Measurements from ENCODE around the gene CWF19L2. TPM values are rescaled to one million over a fixed set of nuclear protein-coding genes. Genes with fewer than 3 reads are reported as not detected.

CWF19L2 gene
- polyA plus RNA-seq, 3 donors, result 1.6 to 2.2 (median 1.7) TPM

DNA sequence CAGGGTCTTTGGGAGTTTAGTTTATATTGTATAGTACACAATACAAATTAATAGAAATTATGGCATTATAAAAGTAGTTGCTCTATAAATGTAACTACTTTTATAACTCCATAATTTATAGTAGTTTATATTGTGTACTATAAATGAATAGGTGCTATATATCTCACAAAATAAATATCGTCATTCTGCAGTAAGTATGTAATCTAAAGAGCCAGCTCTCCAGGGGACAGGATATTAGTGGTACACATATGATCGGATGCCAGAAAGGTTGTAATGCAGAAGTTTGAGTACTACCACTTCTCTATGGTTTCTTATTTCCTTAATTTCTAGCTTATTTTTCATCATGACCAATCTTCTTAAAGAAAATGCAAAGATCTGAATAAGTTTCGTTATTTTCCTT is 20.2 kb upstream of the CWF19L2 start:
- H3K9ac ChIP-seq (ENCODE audit: insufficient read depth, low read length, poor library complexity, severe bottlenecking), result no peak overlapping the region
- TF ChIP-seq CTCF (IDR thresholded peaks at IDR 0.05), result no peak
- no peaks in the 10 kb centered on the region for H3K4me1 ChIP-seq (ENCODE audit: control insufficient read depth in 1 of 2, insufficient read depth in 2 of 2, low read length in 2 of 2)
- Mint-ChIP-seq H3K27ac (no peak overlapping the region), H3K27me3 (ENCODE audit: low read depth in 3 of 3) (peaks cover 1 to 11% (median 10%) of the 10 kb centered on the region in 3 donors), H3K9me3 (peaks cover 0 to 3% (median 0%) of the 10 kb centered on the region in 7 donors), H3K4me1 (no peaks in the 10 kb centered on the region), H3K36me3 (no peaks in the 10 kb centered on the region), H3K4me3 (no peak overlapping the region)
- no peaks in the 10 kb centered on the region for H3K79me2 ChIP-seq (ENCODE audit: insufficient read depth, low read length)
- H3K36me3 ChIP-seq (replicated peaks in 1 of 2; ENCODE audit: control insufficient read depth in 1 of 2, insufficient read depth in 2 of 2, low read length in 2 of 2), result no peaks in the 10 kb centered on the region
- no peaks in the 10 kb centered on the region for H3K9me3 ChIP-seq (replicated peaks in 1 of 2; ENCODE audit: control insufficient read depth in 1 of 2, insufficient read depth in 1 of 2, low read length in 2 of 2)
- no peak for DNase-seq
- no peaks in the 10 kb centered on the region for H4K20me1 ChIP-seq (ENCODE audit: insufficient read depth, low read length)
- WGBS (ENCODE audit: insufficient coverage), result no CpG with 5 or more reads among the region's 3 CpGs
- H3K27me3 ChIP-seq (ENCODE audit: control insufficient read depth in 2 of 2, insufficient read depth in 2 of 2, low read length in 2 of 2), result peaks cover 0 to 4% of the 10 kb centered on the region in 2 donors
- H3K4me3 ChIP-seq (replicated peaks in 1 of 3; ENCODE audit: low read depth in 2 of 3, low read length in 3 of 3), result no peak overlapping the region
- no peak overlapping the region for H3K27ac ChIP-seq (ENCODE audit: low read depth in 1 of 2, low read length in 2 of 2)
- H2AFZ ChIP-seq (ENCODE audit: insufficient read depth, low read depth, low read length, poor library complexity, severe bottlenecking), result no peak overlapping the region
- intact Hi-C loops (cut with micrococcal nuclease), result no loop called here
- H3K4me2 ChIP-seq (replicated peaks; ENCODE audit: extremely low read depth, low read length, poor library complexity, severe bottlenecking), result no peak overlapping the region

GRCh38 chr11:107473792-107474191 is 16.2 kb upstream of the CWF19L2 start:
- H3K36me3 Mint-ChIP-seq, result no peaks in the 10 kb centered on the region
- Histone ChIP-seq H3K9me3 (replicated peaks in 1 of 2; ENCODE audit: control insufficient read depth in 1 of 2, insufficient read depth in 1 of 2, low read length in 2 of 2) (no peaks in the 10 kb centered on the region), H2AFZ (ENCODE audit: insufficient read depth, low read depth, low read length, poor library complexity, severe bottlenecking) (no peak overlapping the region), H3K27me3 (ENCODE audit: control insufficient read depth in 2 of 2, insufficient read depth in 2 of 2, low read length in 2 of 2) (peaks cover 0 to 4% of the 10 kb centered on the region in 2 donors), H4K20me1 (ENCODE audit: insufficient read depth, low read length) (no peaks in the 10 kb centered on the region), H3K36me3 (replicated peaks in 1 of 2; ENCODE audit: control insufficient read depth in 1 of 2, insufficient read depth in 2 of 2, low read length in 2 of 2) (no peaks in the 10 kb centered on the region), H3K4me1 (ENCODE audit: control insufficient read depth in 1 of 2, insufficient read depth in 2 of 2, low read length in 2 of 2) (no peaks in the 10 kb centered on the region), H3K4me3 (replicated peaks in 1 of 3; ENCODE audit: low read depth in 2 of 3, low read length in 3 of 3) (no peak overlapping the region), H3K4me2 (replicated peaks; ENCODE audit: extremely low read depth, low read length, poor library complexity, severe bottlenecking) (no peak overlapping the region), H3K9ac (ENCODE audit: insufficient read depth, low read length, poor library complexity, severe bottlenecking) (no peak overlapping the region), H3K27ac (ENCODE audit: low read depth in 1 of 2, low read length in 2 of 2) (no peak overlapping the region), H3K79me2 (ENCODE audit: insufficient read depth, low read length) (no peaks in the 10 kb centered on the region)
- no peak overlapping the region for H3K4me3 Mint-ChIP-seq
- no peak for DNase-seq
- peaks cover 0 to 3% (median 0%) of the 10 kb centered on the region in 7 donors for H3K9me3 Mint-ChIP-seq
- no peak overlapping the region for H3K27ac Mint-ChIP-seq
- peaks cover 1 to 12% (median 4%) of the 10 kb centered on the region in 3 donors for H3K27me3 Mint-ChIP-seq (ENCODE audit: low read depth in 3 of 3)
- intact Hi-C loops (cut with micrococcal nuclease), result no loop called here
- H3K4me1 Mint-ChIP-seq, result no peaks in the 10 kb centered on the region
- no peak for TF ChIP-seq CTCF (IDR thresholded peaks at IDR 0.05)
- WGBS (ENCODE audit: insufficient coverage), result 60% methylated on average over 1 of the region's 3 CpGs
